ENCODE measurements around the gene ZNF724. TPM values are rescaled to one million over a fixed set of nuclear protein-coding genes. Genes with fewer than 3 reads are reported as not detected.
"Not testable (repeated sequence)": the region's sequence is repeated elsewhere in the genome, so short reads cannot be mapped to it uniquely, and the experiment has no call there.

Gene ZNF724
- 1 to 10 TPM; 7.5 to 7.8 TPM for total RNA-seq
- 1 to 10 TPM; 1.9 to 2.6 (median 2.3) TPM for polyA plus RNA-seq
- 2.5 to 5.0 (median 3.8) reads per million in 6 experiments for total RNA-seq

DNA sequence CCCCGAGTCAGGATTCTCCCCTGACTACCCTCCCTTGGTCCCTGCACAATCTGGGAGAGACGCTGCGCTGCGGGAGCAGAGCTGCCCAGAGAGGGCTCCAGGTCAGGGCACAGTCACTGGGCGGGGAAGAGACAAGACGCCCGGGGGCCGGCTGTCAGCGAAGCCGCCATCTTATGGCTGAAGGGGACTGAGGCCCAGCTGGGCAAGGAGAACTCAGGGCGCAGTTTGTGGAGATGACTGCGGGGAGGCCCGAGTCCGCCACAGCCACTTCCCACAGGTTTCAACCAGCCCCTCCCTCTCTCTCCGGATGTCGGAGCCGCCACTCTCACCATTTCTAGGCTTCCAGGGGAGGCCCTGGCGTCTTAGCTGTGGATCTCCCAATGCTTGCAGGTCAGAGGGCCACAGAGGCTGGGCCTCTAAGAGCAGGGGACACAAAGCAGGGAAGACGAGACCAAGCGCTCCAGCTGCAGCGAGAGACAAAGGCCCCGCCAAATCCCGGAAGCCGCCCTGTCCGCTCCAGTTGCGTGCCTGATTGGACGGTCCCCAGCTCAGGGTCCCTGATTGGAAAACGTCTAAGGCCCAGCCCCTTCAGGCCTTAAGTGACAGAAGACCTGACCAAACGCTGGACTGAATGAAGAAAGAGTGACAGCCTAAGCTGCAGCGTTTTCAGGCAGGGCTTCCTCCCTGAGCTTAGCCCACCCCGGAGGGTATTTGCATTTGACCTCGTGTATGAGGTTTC, at the start of gene ZNF724:
Gene ZNF724, minus strand, starts transcription at position 484 of the 739 bp plus-strand sequence. Its CDS starts 152 bp downstream, at position 332.
- H3K36me3 Mint-ChIP-seq: peaks cover 0 to 11% (median 10%) of the 10 kb centered on the region in 3 donors
- H3K4me1 Mint-ChIP-seq: peaks cover 5 to 19% (median 9%) of the 10 kb centered on the region in 4 donors
- H3K9me3 Mint-ChIP-seq: peaks cover 0 to 3% (median 0%) of the 10 kb centered on the region in 9 donors
- H3K4me3 Mint-ChIP-seq: peak within 1 kb of the TSS; percentile 95 to 99 (median 98)
- DNase-seq: peak; percentile 73 to 94 (median 87)
- H3K27me3 Mint-ChIP-seq: no peaks in the 10 kb centered on the region
- peak within 1 kb of the TSS; percentile 83 to 97 (median 93) for H3K27ac Mint-ChIP-seq
- POLR2A ChIA-PET: interaction anchor here (0.5 to 2.1 kb wide), 11 partner anchors 9 to 1660 kb away, joined by 3 to 31 read pairs (median 4); partner anchors contain the start of genes ZNF726 and ZNF91
- peak; percentile 99 to 100 for ATAC-seq

DNA sequence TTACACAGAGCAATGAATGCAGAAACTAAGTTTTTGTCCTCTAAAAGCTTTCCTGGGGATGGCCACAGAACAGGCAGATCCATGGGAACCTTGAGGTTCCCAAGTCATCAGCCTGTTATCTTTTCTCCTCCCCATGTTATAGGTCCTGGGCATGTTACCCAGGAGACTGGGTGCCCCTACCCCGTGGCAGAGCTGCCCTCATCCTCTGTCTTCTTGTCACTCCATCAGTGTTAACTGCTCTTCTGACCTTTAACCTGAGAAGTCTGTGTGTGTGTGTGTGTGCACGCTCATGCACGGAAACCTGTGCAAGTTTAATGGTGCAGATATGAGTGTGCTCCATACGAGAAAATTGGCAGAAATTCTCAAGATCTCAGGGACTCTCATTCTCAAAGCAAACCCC, 43.9 kb upstream of the ZNF724 start:
- H3K36me3 Mint-ChIP-seq: peaks cover 0 to 33% (median 2%) of the 10 kb centered on the region in 3 donors
- ATAC-seq: no peak
- POLR2A ChIA-PET: no interaction called here

DNA sequence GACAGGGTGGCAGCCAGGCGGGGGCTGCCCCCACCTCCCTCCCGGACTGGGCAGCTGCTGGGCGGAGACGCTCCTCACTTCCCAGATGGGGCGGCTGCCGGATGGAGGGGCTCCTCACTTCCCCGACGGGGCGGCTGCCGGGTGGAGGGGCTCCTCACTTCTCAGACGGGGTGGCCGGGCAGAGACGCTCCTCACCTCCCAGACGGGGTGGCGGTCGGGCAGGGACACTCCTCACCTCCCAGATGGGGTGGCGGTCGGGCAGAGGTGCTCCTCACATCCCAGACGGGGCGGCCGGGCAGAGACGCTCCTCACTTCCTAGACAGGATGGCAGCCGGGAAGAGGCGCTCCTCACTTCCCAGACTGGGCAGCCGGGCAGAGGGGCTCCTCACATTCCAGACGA, 39.8 kb upstream of the ZNF724 start:
- H3K4me1 Mint-ChIP-seq, DNase-seq, H3K4me3 Mint-ChIP-seq, ATAC-seq, H3K27ac Mint-ChIP-seq, H3K27me3 Mint-ChIP-seq, POLR2A ChIA-PET: not testable (repeated sequence)
- H3K9me3 Mint-ChIP-seq: peaks cover 21 to 67% (median 29%) of the 10 kb centered on the region in 9 donors
- H3K36me3 Mint-ChIP-seq: peaks cover 0 to 34% (median 9%) of the 10 kb centered on the region in 3 donors

More for the DNA sequence above, 43.9 kb upstream of the ZNF724 start:
- Mint-ChIP-seq H3K4me1 (no peaks in the 10 kb centered on the region), H3K9me3 (peaks cover 7 to 69% (median 29%) of the 10 kb centered on the region in 9 donors), H3K27me3 (no peaks in the 10 kb centered on the region), H3K27ac (no peak overlapping the region), H3K4me3 (no peak overlapping the region)
- DNase-seq: no peak

DNA sequence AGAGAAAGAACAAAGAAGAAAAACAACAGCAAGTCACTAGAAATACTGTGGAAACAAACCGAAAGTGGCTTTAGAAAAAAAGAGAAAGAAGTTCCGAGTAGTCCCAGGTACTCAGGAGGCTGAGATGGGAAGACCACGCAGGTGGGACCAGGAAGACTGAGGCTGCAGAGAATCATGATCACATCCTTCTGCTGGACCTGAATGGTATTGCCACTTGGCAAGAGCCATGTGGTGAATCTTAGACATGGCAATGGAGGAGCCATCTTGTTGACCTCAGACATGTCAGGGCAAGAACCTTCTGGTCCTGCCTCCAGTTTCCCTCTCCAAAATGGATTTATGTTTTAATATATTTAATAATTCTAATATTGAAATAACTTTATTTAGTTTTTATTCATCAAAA, 37.4 kb upstream of the ZNF724 start:
- DNase-seq: no peak
- POLR2A ChIA-PET: no interaction called here
- H3K27ac Mint-ChIP-seq: no peak overlapping the region
- no peak for ATAC-seq
- peaks cover 19 to 59% (median 23%) of the 10 kb centered on the region in 9 donors for H3K9me3 Mint-ChIP-seq
- peaks cover 0 to 10% (median 9%) of the 10 kb centered on the region in 4 donors for H3K4me1 Mint-ChIP-seq
- H3K27me3 Mint-ChIP-seq: peaks cover 0 to 3% (median 0%) of the 10 kb centered on the region in 5 donors
- peaks cover 0 to 33% (median 10%) of the 10 kb centered on the region in 3 donors for H3K36me3 Mint-ChIP-seq
- H3K4me3 Mint-ChIP-seq: no peak overlapping the region

DNA sequence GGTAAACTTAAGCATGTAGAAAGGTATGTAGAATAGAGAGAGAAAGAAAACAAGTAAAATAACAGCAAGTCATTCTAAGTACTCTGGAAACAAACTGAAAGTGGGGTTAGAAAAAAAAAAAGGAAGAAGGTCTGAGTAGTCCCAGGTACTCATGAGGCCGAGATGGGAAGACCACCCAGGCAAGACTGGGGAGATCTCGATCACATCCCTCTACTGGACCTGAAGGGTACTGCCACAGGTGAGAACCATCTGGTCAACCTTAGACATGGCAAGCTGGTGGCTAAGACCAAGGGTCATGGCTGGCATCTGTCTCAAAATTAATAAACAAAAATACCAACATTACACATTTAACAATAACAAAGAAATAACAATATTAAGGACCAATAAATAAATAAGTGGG, 36.3 kb upstream of the ZNF724 start:
- ATAC-seq: no peak
- no peak for DNase-seq
- POLR2A ChIA-PET: no interaction called here
- Mint-ChIP-seq H3K36me3 (peaks cover 0 to 26% (median 10%) of the 10 kb centered on the region in 3 donors), H3K4me3 (no peak overlapping the region), H3K27ac (no peak overlapping the region), H3K27me3 (peaks cover 0 to 3% (median 0%) of the 10 kb centered on the region in 5 donors), H3K9me3 (peaks cover 19 to 49% (median 22%) of the 10 kb centered on the region in 9 donors), H3K4me1 (peaks cover 0 to 15% (median 12%) of the 10 kb centered on the region in 4 donors)

DNA sequence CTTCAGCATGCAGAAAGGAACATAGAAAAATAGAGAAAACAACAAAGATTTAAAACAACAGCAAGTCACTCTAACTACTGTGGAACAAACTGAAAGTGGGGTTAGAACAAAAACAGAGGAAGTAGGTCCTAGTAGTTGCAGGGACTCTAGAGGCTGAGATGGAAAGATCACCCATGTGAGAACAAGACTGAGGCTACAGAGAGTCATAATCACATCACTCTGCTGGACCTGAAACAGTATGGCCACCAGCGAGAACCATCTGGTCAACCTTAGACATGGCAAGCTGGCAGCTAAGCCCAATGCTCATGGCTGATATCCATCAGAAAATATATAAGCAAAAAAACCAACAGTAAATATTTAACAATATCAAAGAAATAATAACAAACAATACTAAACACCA, 35.8 kb upstream of the ZNF724 start:
- Mint-ChIP-seq H3K27ac (no peak overlapping the region), H3K27me3 (peaks cover 0 to 3% (median 0%) of the 10 kb centered on the region in 5 donors), H3K4me3 (no peak overlapping the region), H3K4me1 (peaks cover 0 to 15% (median 12%) of the 10 kb centered on the region in 4 donors), H3K36me3 (peaks cover 0 to 26% (median 10%) of the 10 kb centered on the region in 3 donors), H3K9me3 (peaks cover 19 to 48% (median 21%) of the 10 kb centered on the region in 9 donors)
- DNase-seq (no peak), ATAC-seq (no peak)
- POLR2A ChIA-PET: no interaction called here

DNA sequence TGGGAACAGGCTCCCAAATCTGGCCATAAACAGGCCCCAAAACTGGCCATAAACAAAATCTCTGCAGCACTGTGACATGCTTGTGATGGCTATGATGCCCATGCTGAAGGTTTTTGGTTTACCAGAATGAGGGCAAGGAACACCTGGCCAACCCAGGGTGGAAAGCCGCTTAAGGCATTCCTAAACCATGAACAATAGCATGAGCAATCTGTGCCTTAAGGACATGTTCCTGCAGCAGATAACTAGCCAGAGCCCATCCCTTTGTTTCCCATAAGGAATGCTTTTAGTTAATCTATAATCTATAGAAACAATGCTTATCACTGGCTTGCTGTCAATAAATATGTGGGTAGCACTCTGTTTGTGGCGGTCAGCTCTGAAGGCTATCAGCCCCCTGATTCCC, 35.1 kb upstream of the ZNF724 start:
- H3K27me3 Mint-ChIP-seq, DNase-seq, POLR2A ChIA-PET, H3K27ac Mint-ChIP-seq, ATAC-seq, H3K4me3 Mint-ChIP-seq: not testable (repeated sequence)
- Mint-ChIP-seq H3K36me3 (peaks cover 0 to 26% (median 10%) of the 10 kb centered on the region in 3 donors), H3K9me3 (peaks cover 18 to 46% (median 21%) of the 10 kb centered on the region in 9 donors), H3K4me1 (peaks cover 0 to 15% (median 12%) of the 10 kb centered on the region in 4 donors)

DNA sequence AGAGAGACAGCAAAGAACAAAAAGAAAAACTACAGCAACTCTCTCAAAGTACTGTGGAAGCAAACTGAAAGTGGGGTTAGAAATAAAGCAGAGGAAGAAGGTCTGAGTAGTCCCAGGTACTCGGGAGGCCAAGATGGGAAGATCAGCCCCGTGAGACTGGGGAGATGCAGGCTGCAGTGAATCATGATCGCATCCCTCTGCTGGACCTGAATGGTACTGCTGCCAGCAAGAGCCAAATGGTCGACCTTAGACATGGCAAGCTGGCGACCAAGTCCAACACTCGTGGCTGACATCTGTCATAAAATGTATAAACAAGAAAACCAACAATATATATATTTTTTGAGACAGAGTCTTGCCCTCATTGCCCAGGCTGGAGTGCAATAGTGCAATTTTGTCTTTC, 33.7 kb upstream of the ZNF724 start:
- peaks cover 0 to 3% (median 0%) of the 10 kb centered on the region in 5 donors for H3K27me3 Mint-ChIP-seq
- POLR2A ChIA-PET: interaction anchor here (1.2 kb wide), 1 partner anchor 34 kb away, joined by 5 read pairs; no protein-coding TSS in a partner anchor
- H3K27ac Mint-ChIP-seq: peak overlapping the region in 2 of 10 donors; percentile 62 to 80
- DNase-seq (peak; percentile 22 to 76 (median 50)), ATAC-seq (peak; percentile 95 to 97)
- H3K36me3 Mint-ChIP-seq: peaks cover 0 to 26% (median 10%) of the 10 kb centered on the region in 3 donors
- H3K4me1 Mint-ChIP-seq: peaks cover 0 to 15% (median 12%) of the 10 kb centered on the region in 4 donors
- H3K4me3 Mint-ChIP-seq: peak overlapping the region in 3 of 10 donors; percentile 4 to 55 (median 22)
- peaks cover 16 to 39% (median 20%) of the 10 kb centered on the region in 9 donors for H3K9me3 Mint-ChIP-seq

DNA sequence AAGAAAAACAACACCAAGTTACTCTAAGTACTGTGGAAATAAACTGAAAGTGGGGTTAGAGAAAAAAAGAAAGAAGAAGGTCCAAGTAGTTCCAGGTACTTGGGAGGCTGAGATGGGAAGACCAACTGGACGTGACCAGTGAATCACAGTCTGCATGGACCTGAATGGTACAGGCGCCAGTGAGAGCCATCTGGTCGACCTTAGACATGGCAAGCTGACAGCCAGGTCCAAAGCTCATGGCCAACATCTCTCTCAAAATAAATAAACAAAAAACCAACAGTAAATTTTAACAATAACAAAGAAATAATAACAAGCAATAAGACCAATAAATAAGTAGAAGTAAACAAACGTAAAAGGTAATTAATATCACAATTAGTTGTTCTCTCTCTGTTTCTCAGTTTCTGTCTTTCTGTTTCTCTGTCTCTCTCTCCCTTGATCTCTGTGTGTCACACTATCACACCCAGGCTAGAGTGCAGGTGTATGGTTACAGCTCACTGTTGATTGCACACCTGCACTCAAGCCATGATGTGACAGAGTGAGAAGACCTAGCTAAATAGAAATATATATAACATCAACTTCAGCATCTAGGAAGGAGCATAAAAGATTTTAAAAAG, 31.6 kb upstream of the ZNF724 start:
- peaks cover 0 to 17% (median 8%) of the 10 kb centered on the region in 3 donors for H3K36me3 Mint-ChIP-seq
- ATAC-seq (no peak), DNase-seq (no peak)
- H3K4me3 Mint-ChIP-seq: peak overlapping the region in 2 of 10 donors; percentile 10 to 47
- peak overlapping the region in 4 of 10 donors; percentile 1 to 57 (median 16) for H3K27ac Mint-ChIP-seq
- H3K9me3 Mint-ChIP-seq: peaks cover 9 to 21% (median 12%) of the 10 kb centered on the region in 9 donors
- POLR2A ChIA-PET: no interaction called here
- H3K27me3 Mint-ChIP-seq: peaks cover 0 to under 1% (median 0%) of the 10 kb centered on the region in 5 donors
- H3K4me1 Mint-ChIP-seq: peaks cover 0 to 15% (median 11%) of the 10 kb centered on the region in 4 donors

DNA sequence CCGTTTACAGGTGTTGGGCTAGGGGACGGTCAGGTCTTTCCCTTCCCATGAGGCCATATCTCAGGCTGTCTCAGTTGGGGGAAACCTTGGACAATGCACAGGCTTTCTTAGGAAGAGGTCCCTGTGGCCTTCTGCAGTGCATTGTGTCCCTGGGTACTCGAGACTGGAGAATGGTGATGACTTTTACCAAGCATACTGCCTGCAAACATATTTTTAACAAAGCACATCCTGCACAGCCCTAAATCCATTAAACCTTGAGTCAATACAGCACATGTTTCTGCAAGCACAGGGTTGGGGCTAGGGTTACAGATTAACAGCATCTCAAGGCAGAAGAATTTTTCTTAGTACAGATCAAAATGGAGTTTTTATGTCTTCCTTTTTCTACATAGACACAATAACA, 27.9 kb upstream of the ZNF724 start:
- H3K4me1 Mint-ChIP-seq: peaks cover 6 to 19% (median 13%) of the 10 kb centered on the region in 4 donors
- not testable (repeated sequence) for H3K36me3 Mint-ChIP-seq, ATAC-seq, H3K9me3 Mint-ChIP-seq, DNase-seq, H3K4me3 Mint-ChIP-seq, H3K27me3 Mint-ChIP-seq, H3K27ac Mint-ChIP-seq
- POLR2A ChIA-PET: interaction anchor here (0.7 kb wide), 1 partner anchor 27 kb away, joined by 3 read pairs; no protein-coding TSS in a partner anchor

DNA sequence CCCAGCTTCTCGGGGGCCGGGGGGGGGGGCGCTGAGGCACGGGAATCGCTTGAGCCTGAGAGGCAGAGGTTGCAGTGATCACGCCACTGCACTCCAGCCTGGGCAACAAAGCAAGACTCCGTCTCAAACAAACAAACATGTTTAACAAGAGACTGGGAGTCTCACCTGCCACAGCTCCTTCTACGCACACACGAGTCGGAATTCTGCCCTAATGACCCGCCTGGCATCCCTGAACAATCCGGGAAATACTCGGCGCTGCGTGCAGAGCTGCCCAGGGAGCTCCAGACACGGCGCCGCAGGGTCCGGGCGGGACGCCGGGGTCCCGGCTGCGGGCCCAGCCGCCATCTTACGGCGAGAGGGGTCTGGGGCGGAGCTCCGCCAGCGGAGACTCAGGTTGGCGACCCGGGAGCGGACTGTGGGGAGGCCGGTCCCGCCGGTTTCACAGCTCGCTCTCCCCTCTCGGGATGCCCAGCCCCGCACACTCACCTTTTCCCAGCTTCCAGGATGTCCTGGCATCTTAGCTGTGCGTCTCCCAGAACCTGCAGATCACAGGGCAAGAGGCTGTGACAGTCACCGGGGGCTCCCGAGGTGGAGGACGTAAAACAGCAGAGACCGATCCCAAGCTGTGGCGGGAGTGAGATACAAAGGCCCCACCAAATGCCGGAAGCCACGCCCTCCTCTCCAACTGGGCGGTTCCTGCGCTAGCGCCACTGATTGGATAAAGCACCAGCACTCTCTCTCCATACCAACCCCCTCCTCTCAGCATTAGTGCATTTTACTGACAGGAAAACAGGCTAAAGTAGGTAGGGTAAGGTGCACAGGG, 23.6 kb upstream of the ZNF724 start:
- Mint-ChIP-seq H3K9me3 (no peaks in the 10 kb centered on the region), H3K36me3 (peaks cover 0 to 34% (median 6%) of the 10 kb centered on the region in 3 donors), H3K27ac (peak overlapping the region; percentile 89 to 99 (median 98)), H3K4me1 (peaks cover 9 to 44% (median 35%) of the 10 kb centered on the region in 4 donors), H3K27me3 (no peaks in the 10 kb centered on the region), H3K4me3 (peak overlapping the region; percentile 95 to 99 (median 97))
- ATAC-seq (peak; percentile 97 to 98), DNase-seq (peak; percentile 81 to 95 (median 90))
- POLR2A ChIA-PET: interaction anchor here (0.6 to 4.3 kb wide), 19 partner anchors 15 to 1945 kb away, joined by 3 to 38 read pairs (median 5); partner anchors contain the start of genes ZNF254, ZNF257, ZNF429 and ZNF675
